IMR-90 (cell line): Measurements from ENCODE around the gene ATOH8. TPM values are rescaled to one million over a fixed set of nuclear protein-coding genes. Genes with fewer than 3 reads are reported as not detected.

Source experiments
- ATAC-seq: fragments of 200-7000 bp; cut with Tn5 transposase; 2 replicates; pipeline ENCODE4 v1.9.1; 2020; ENCODE audit warnings: low read depth, mild to moderate bottlenecking, moderate library complexity
- BruUV-seq: library from RNA; stranded (reverse); fragments of 400-500 nt; replicated peaks from 2 replicates; lab custom pipeline; 2021; lab: Mats Ljungman, UMichigan
- CTCF ChIA-PET: fragments of 300-600 bp; formaldehyde crosslinking; extraction: SDS; loops from one replicate; lab custom pipeline; 2021; ENCODE audit warnings: antibody characterized with exemption; lab: Yijun Ruan, JAX
- POLR2A ChIA-PET: fragments of 300-600 bp; sonication (Branson Sonifier 250); formaldehyde crosslinking; loops from one replicate; lab custom pipeline; 2022; ENCODE audit warnings: antibody characterized with exemption; ENCODE audit not compliant: unreplicated experiment; lab: Charles Lee
- DNase-seq: peaks from one replicate; pipeline ENCODE4 v3.0.0; 2013
- H2AFZ ChIP-seq: replicated peaks from 2 replicates; pipeline ENCODE3; 2013; ENCODE audit warnings: low read length, mild to moderate bottlenecking; ENCODE audit not compliant: poor library complexity
- H2AK5ac ChIP-seq: 2 replicates; pipeline ENCODE4 v1.6.1; 2013; ENCODE audit warnings: low read depth, low read length, inconsistent platforms
- H2AK9ac ChIP-seq: replicated peaks from 2 replicates; pipeline ENCODE3; 2013; ENCODE audit warnings: mild to moderate bottlenecking, low read depth, low read length, moderate library complexity; ENCODE audit not compliant: poor library complexity
- H2BK120ac ChIP-seq: 2 replicates; pipeline ENCODE4 v1.6.1; 2013; ENCODE audit warnings: low read depth, low read length, inconsistent platforms
- H2BK15ac ChIP-seq: 3 replicates; pipeline ENCODE4 v1.6.1; 2013; ENCODE audit warnings: low read depth, low read length, inconsistent platforms
- H2BK20ac ChIP-seq: 2 replicates; pipeline ENCODE4 v1.6.1; 2013; ENCODE audit warnings: low read depth, mild to moderate bottlenecking, inconsistent platforms, low read length, moderate library complexity
- H2BK5ac ChIP-seq: 2 replicates; pipeline ENCODE4 v1.6.1; 2013; ENCODE audit warnings: mild to moderate bottlenecking, low read depth, low read length, inconsistent platforms; ENCODE audit not compliant: poor library complexity, severe bottlenecking
- H3K14ac ChIP-seq: replicated peaks from 2 replicates; pipeline ENCODE4 v1.6.1; 2013; ENCODE audit warnings: low read depth, low read length, inconsistent platforms
- H3K18ac ChIP-seq: 2 replicates; pipeline ENCODE4 v1.6.1; 2013; ENCODE audit warnings: low read depth, low read length, control low read depth
- H3K23ac ChIP-seq: 2 replicates; pipeline ENCODE4 v1.6.1; 2013; ENCODE audit warnings: low read depth, low read length, inconsistent platforms
- H3K27ac ChIP-seq: 2 replicates; pipeline ENCODE4 v1.5.1; 2013; ENCODE audit warnings: mild to moderate bottlenecking, control low read depth, low read length; ENCODE audit not compliant: insufficient read depth
- H3K27me3 ChIP-seq: 2 replicates; pipeline ENCODE4 v1.6.1; 2013; ENCODE audit warnings: low read length; ENCODE audit not compliant: control insufficient read depth, insufficient read depth
- H3K36me3 ChIP-seq: 2 replicates; pipeline ENCODE4 v1.6.1; 2013; ENCODE audit warnings: low read length, mixed read lengths; ENCODE audit not compliant: control insufficient read depth, insufficient read depth
- H3K4ac ChIP-seq: 2 replicates; pipeline ENCODE4 v1.6.1; 2013; ENCODE audit warnings: low read depth, low read length, inconsistent platforms
- H3K4me1 ChIP-seq: 2 replicates; pipeline ENCODE4 v1.6.1; 2013; ENCODE audit warnings: low read length, mixed read lengths; ENCODE audit not compliant: control insufficient read depth, insufficient read depth
- H3K4me2 ChIP-seq: 2 replicates; pipeline ENCODE4 v1.6.1; 2013; ENCODE audit warnings: low read depth, mild to moderate bottlenecking, control low read depth, low read length, moderate library complexity
- H3K4me3 ChIP-seq: 2 replicates; pipeline ENCODE4 v1.5.1; 2013; ENCODE audit warnings: low read depth, mild to moderate bottlenecking, control low read depth, low read length, moderate library complexity; ENCODE audit not compliant: insufficient read depth
- H3K56ac ChIP-seq: 2 replicates; pipeline ENCODE4 v1.6.1; 2013; ENCODE audit warnings: low read length, inconsistent platforms; ENCODE audit not compliant: insufficient read depth; ENCODE audit errors: extremely low read depth
- H3K79me1 ChIP-seq, 2 experiments: 2 replicates each; pipeline ENCODE4 v1.6.1; 2013; ENCODE audit warnings: low read length in 2 of 2, inconsistent platforms in 1 of 2, low read depth in 1 of 2
- H3K9ac ChIP-seq: 2 replicates; pipeline ENCODE4 v1.6.1; 2013; ENCODE audit warnings: low read depth, low read length, control low read depth
- H3K9me1 ChIP-seq: 2 replicates; pipeline ENCODE4 v1.6.1; 2013; ENCODE audit warnings: low read length, inconsistent platforms; ENCODE audit not compliant: insufficient read depth
- H3K9me3 ChIP-seq: 2 replicates; pipeline ENCODE4 v1.6.1; 2013; ENCODE audit warnings: low read length; ENCODE audit not compliant: control insufficient read depth, insufficient read depth
- H4K20me1 ChIP-seq: 2 replicates; pipeline ENCODE4 v1.6.1; 2013; ENCODE audit warnings: low read length, inconsistent platforms; ENCODE audit not compliant: insufficient read depth
- H4K5ac ChIP-seq: 2 replicates; pipeline ENCODE4 v1.6.1; 2013; ENCODE audit warnings: mild to moderate bottlenecking, low read depth, low read length, control low read depth
- H4K8ac ChIP-seq, 2 experiments: 2 replicates each; pipeline ENCODE4 v1.6.1; 2013; ENCODE audit warnings: low read depth in 2 of 2, low read length in 2 of 2, control low read depth in 1 of 2, inconsistent platforms in 1 of 2
- H4K91ac ChIP-seq: 2 replicates; pipeline ENCODE4 v1.6.1; 2013; ENCODE audit warnings: low read depth, low read length, inconsistent platforms; ENCODE audit not compliant: insufficient read depth
- BHLHE40 ChIP-seq: fragments of 150-350 bp; IDR thresholded peaks from 2 replicates; pipeline ENCODE4 v1.6.1; 2016; ENCODE audit warnings: mild to moderate bottlenecking, low read depth, low read length
- ELK1 ChIP-seq: fragments of 150-350 bp; IDR thresholded peaks from 2 replicates; pipeline ENCODE4 v1.6.1; 2016; ENCODE audit warnings: low read depth, mild to moderate bottlenecking, low read length, moderate library complexity, borderline replicate concordance
- MXI1 ChIP-seq: IDR thresholded peaks from 2 replicates; pipeline ENCODE4 v1.6.1; 2012; ENCODE audit warnings: low read depth, mild to moderate bottlenecking, low read length, moderate library complexity, borderline replicate concordance
- NFE2L2 ChIP-seq: fragments of 150-350 bp; IDR thresholded peaks from 2 replicates; pipeline ENCODE4 v1.6.1; 2016; ENCODE audit warnings: low read depth, mild to moderate bottlenecking, low read length
- POLR2A ChIP-seq: IDR thresholded peaks from 2 replicates; pipeline ENCODE4 v1.6.1; 2012; ENCODE audit warnings: mild to moderate bottlenecking, low read depth, low read length
- RAD21 ChIP-seq: IDR thresholded peaks from 2 replicates; pipeline ENCODE4 v1.6.1; 2012; ENCODE audit warnings: low read length, improper control_type of control experiment
- RCOR1 ChIP-seq: IDR thresholded peaks from 2 replicates; pipeline ENCODE4 v1.6.1; 2012; ENCODE audit warnings: mild to moderate bottlenecking, low read length, improper control_type of control experiment; ENCODE audit not compliant: insufficient replicate concordance
- RFX5 ChIP-seq: IDR thresholded peaks from 2 replicates; pipeline ENCODE4 v1.8.0; 2012; ENCODE audit warnings: low read depth, mild to moderate bottlenecking, low read length, moderate library complexity
- USF2 ChIP-seq: fragments of 150-350 bp; IDR thresholded peaks from 2 replicates; pipeline ENCODE4 v1.6.1; 2017; ENCODE audit warnings: mild to moderate bottlenecking, antibody characterized with exemption, low read length, low read depth
- WGBS, 2 experiments: methylation state at CpG; one replicate each; pipeline versions ENCODE4 v1.1.5 to v1.1.7; 2013; ENCODE audit warnings: missing lambda C conversion rate in 2 of 2; ENCODE audit not compliant: insufficient read length in 1 of 2; ENCODE audit errors: extremely low coverage in 2 of 2; 5-methylcytosine and 5-hydroxymethylcytosine counted together
- dilution Hi-C: fragments of 300-500 bp; cut with HindIII; formaldehyde crosslinking; loops from one replicate; pipeline ENCODE4 v1.14.3; 2018; ENCODE audit warnings: low sequenced_read_pairs; ENCODE audit not compliant: unreplicated experiment
- in situ Hi-C: fragments of 300-500 bp; cut with MboI; formaldehyde crosslinking; loops from 3 replicates; pipeline ENCODE4 v1.14.3; 2019; ENCODE audit warnings: low sequenced_read_pairs, inconsistent platforms, mixed read lengths
- intact Hi-C: fragments of 100-400 bp; cut with micrococcal nuclease; formaldehyde crosslinking; loops from 2 replicates; pipeline ENCODE4 v1.10.0; 2022
- polyA plus RNA-seq, 3 experiments: library from polyadenylated mRNA; depleted of rRNA; stranded (reverse); fragments of >200 nt; gene quantifications; 2 replicates each; pipeline ENCODE4 v1.2.3, GENCODE V29; 2012; ENCODE audit warnings: low replicate concordance in 1 of 3
- total RNA-seq: library from RNA; depleted of rRNA; stranded (reverse); fragments of >200 nt; gene quantifications from 2 replicates; pipeline ENCODE4 v1.2.3, GENCODE V29; 2012

The ATOH8 gene
- total and polyA plus RNA-seq, 2 of the 4 experiments (the other 2 are of a cell fraction) = 7.9 to 9.0 TPM

- H3K79me1 ChIP-seq = peaks cover 16 to 95% of the 10 kb centered on the region in 2 experiments; a peak in 3 of 4 replicates
- H3K9me3 ChIP-seq = no peaks in the 10 kb centered on the region
- H4K91ac ChIP-seq = 0 out of 2 replicates have a peak overlapping the region, but pooled peaks have one; percentile 15
- dilution Hi-C loops (no loop called here), intact Hi-C loops (loop anchor here (10.0 kb wide), 1 partner anchor 326 kb away; no protein-coding TSS in a partner anchor), in situ Hi-C loops (no loop called here)
- TF ChIP-seq RAD21 (no peak), RCOR1 (no peak), MXI1 (no peak), RFX5 (no peak), NFE2L2 (no peak), BHLHE40 (no peak), USF2 (no peak), ELK1 (no peak), POLR2A (no peak)
- peak overlapping the region; percentile 42 for H2AK9ac ChIP-seq
- no peak overlapping the region for H3K27ac ChIP-seq
- no TSS peak for BruUV-seq
- peaks cover 23% of the 10 kb centered on the region for H3K36me3 ChIP-seq
- WGBS, 2 experiments = 100% methylated on average over 2 of the region's 5 CpGs; no CpG with 5 or more reads in 1 of the 2 experiments
- H3K27me3 ChIP-seq = no peaks in the 10 kb centered on the region
- no peak overlapping the region for H3K4me3 ChIP-seq
- peak overlapping the region; percentile 64; the same call in 1 of the 2 replicates for H2AK5ac ChIP-seq
- H2BK15ac ChIP-seq = no peak overlapping the region
- CTCF ChIA-PET = no interaction called here
- no peak overlapping the region for H4K5ac ChIP-seq
- H4K8ac ChIP-seq = no peak overlapping the region
- no peak overlapping the region for H2BK20ac ChIP-seq
- no peak overlapping the region for H2BK5ac ChIP-seq
- no peak overlapping the region for H3K14ac ChIP-seq
- no peak overlapping the region for H3K4me2 ChIP-seq
- H3K4me1 ChIP-seq = peaks cover 25% of the 10 kb centered on the region
- ATAC-seq (no peak), DNase-seq (no peak)
- no peak overlapping the region for H3K56ac ChIP-seq
- H2BK120ac ChIP-seq = no peak overlapping the region
- POLR2A ChIA-PET = no interaction called here
- H3K18ac ChIP-seq = no peak overlapping the region
- H4K20me1 ChIP-seq = peaks cover 53% of the 10 kb centered on the region
- H2AFZ ChIP-seq = no peak overlapping the region
- no peak overlapping the region for H3K23ac ChIP-seq
- H3K9ac ChIP-seq = no peak overlapping the region
- peak overlapping the region; percentile 29; the same call in 1 of the 2 replicates for H3K4ac ChIP-seq
- peaks cover 11% of the 10 kb centered on the region; the same call in 1 of the 2 replicates for H3K9me1 ChIP-seq
Observed at GRCh38 chr2:85759257-85759613, 5.4 kb downstream of the ATOH8 start.
